NCI-H187 (cell line): ENCODE data around the gene COL16A1.

Source experiments
- DNase-seq, 2 experiments: peaks; one replicate each; lab custom pipeline; 2025; lab: John Stamatoyannopoulos, UW

The COL16A1 gene

GRCh38 chr1:31648190-31648589 is 55.6 kb downstream of the COL16A1 start:
- no peak for DNase-seq

GRCh38 chr1:31647106-31647505 is 56.7 kb downstream of the COL16A1 start:
- DNase-seq, result no peak

- DNase-seq, result no peak
Measured at GRCh38 chr1:31646259-31646960, 57.4 kb downstream of the COL16A1 start.

GRCh38 chr1:31645274-31645568 is 58.6 kb downstream of the COL16A1 start:
- DNase-seq, result no peak

- peak; percentile 96 to 99 for DNase-seq
Measured at GRCh38 chr1:31644560-31645273, 59.1 kb downstream of the COL16A1 start, which contains the start of gene PEF1. Gene PEF1 (minus strand): TSS chr1:31644876. CDS start chr1:31644864, 12 bp downstream.

- DNase-seq, result no peak
Measured at GRCh38 chr1:31643976-31644559, 59.7 kb downstream of the COL16A1 start.

GRCh38 chr1:31642897-31643296 is 60.9 kb downstream of the COL16A1 start:
- no peak for DNase-seq

- no peak for DNase-seq
Measured at GRCh38 chr1:31642366-31642765, 61.5 kb downstream of the COL16A1 start.

- no peak for DNase-seq
Measured at GRCh38 chr1:31640964-31641363, 62.9 kb downstream of the COL16A1 start.

- no peak for DNase-seq
Measured at GRCh38 chr1:31640179-31640578, 63.6 kb downstream of the COL16A1 start.

GRCh38 chr1:31639543-31639942 is 64.3 kb downstream of the COL16A1 start:
- DNase-seq, result no peak

- no peak for DNase-seq
Measured at GRCh38 chr1:31637915-31638673, 65.7 kb downstream of the COL16A1 start.

- no peak for DNase-seq
Measured at GRCh38 chr1:31633117-31633516, 70.7 kb downstream of the COL16A1 start.

- no peak for DNase-seq
Measured at GRCh38 chr1:31632649-31633048, 71.2 kb downstream of the COL16A1 start.

GRCh38 chr1:31628931-31629556 is 74.8 kb downstream of the COL16A1 start:
- DNase-seq, result no peak

- DNase-seq, result no peak
Measured at GRCh38 chr1:31627930-31628559, 75.8 kb downstream of the COL16A1 start.

GRCh38 chr1:31627301-31627929 is 76.4 kb downstream of the COL16A1 start:
- DNase-seq, result no peak

GRCh38 chr1:31626223-31627207 is 77.3 kb downstream of the COL16A1 start:
- DNase-seq, result no peak

GRCh38 chr1:31625561-31626222 is 78.1 kb downstream of the COL16A1 start:
- DNase-seq, result no peak
